Skeletal muscle tissue (tissue), 4 donors: ENCODE results near the gene SH2D4B. TPM values are rescaled to one million over a fixed set of nuclear protein-coding genes. Genes with fewer than 3 reads are reported as not detected.

Experiments
- H3K27ac ChIP-seq: one replicate; pipeline ENCODE4 v1.7.0; 2013; ENCODE audit warnings: mild to moderate bottlenecking, low read depth, low read length, inconsistent platforms
- H3K27me3 ChIP-seq, 3 donors: one replicate each; pipeline ENCODE4 v1.7.0; 2013; ENCODE audit warnings: low read length in 3 of 3; ENCODE audit not compliant: control insufficient read depth in 3 of 3, insufficient read depth in 3 of 3
- H3K36me3 ChIP-seq, 3 donors: one replicate each; pipeline ENCODE4 v1.7.0; 2013; ENCODE audit warnings: low read length in 3 of 3; ENCODE audit not compliant: control insufficient read depth in 3 of 3, insufficient read depth in 3 of 3
- H3K4me1 ChIP-seq, 3 donors: one replicate each; pipeline ENCODE4 v1.7.0; 2013; ENCODE audit warnings: low read length in 3 of 3, mild to moderate bottlenecking in 3 of 3; ENCODE audit not compliant: control insufficient read depth in 3 of 3, insufficient read depth in 3 of 3
- H3K4me3 ChIP-seq, 3 donors: one replicate each; pipeline ENCODE4 v1.7.0; 2013; ENCODE audit warnings: low read length in 3 of 3
- H3K9ac ChIP-seq, 3 donors: one replicate each; pipeline ENCODE4 v1.7.0; 2013; ENCODE audit warnings: low read length in 3 of 3, mild to moderate bottlenecking in 3 of 3, moderate library complexity in 2 of 3, low read depth in 1 of 3
- H3K9me3 ChIP-seq, 3 donors: one replicate each; pipeline ENCODE4 v1.7.0; 2013; ENCODE audit warnings: low read length in 3 of 3; ENCODE audit not compliant: control insufficient read depth in 3 of 3
- total RNA-seq: library from RNA; depleted of rRNA; stranded (reverse); fragments of >200 nt; gene quantifications from one replicate; pipeline ENCODE4 v1.2.3, GENCODE V29; 2014
- donor health status: Osteomylitis.

Gene SH2D4B
- total RNA-seq, 1 donor from 2014 or later, result under 0.01 TPM

DNA sequence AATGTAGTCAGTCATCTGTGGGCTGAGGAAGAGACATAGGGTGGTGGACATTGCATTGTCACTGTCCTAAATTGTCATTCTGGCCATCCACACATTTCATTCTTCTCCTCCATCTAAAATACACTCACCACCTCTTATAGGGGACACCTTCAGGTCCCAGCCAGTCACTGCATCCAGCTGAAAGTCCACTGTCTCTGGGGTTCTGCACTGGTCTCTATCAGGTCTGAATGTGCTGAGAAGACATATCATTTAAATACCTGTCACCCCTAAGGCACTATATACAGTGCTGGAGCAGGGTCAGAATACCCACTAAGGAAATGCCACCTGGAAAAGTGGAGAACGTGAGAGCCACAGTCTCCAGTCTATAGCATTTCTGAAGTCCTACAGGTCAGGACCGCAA lies 29.6 kb downstream of the SH2D4B start:
- Histone ChIP-seq H3K9me3 (no peaks in the 10 kb centered on the region), H3K4me3 (no peak overlapping the region), H3K4me1 (no peaks in the 10 kb centered on the region)

DNA sequence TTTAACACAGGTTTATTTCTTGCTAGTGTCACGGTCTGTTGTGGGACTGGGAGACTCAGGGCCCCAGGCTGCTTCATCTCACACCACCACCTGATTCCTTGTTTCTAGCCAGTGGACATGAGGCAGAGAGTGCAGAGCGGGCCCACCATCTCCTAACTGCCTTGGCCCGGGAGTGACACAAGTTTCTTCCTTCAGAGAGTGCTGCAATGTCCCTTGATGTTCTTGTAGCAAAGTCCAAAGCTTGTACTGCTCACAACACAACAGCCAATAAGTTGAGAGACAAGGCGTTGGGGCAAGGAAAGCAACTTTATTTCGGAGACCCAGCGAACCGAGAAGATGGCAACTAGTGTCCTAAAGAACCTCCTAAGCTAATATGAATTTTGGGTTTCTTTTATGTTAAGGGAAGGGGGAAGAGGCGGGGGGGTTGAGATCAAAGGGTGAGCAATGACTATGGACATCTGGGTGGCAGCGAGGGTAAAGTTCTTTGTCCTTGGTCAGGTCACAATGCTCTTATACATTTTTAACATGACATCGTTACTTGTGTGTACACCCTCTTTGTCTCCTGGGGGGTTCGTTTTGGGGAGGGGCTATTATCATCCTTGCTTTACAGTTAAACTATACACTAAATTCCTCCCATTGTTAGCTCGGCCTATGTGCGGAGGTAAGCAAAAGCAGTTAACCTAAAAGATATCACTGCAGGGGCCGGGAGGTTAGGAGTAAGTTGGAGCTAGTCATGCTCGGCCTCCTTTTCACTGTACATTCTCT lies 31.6 kb downstream of the SH2D4B start:
- Histone ChIP-seq H3K4me3 (no peak overlapping the region), H3K9me3 (no peaks in the 10 kb centered on the region), H3K27ac (no peak overlapping the region), H3K36me3 (no peaks in the 10 kb centered on the region), H3K9ac (no peak overlapping the region), H3K27me3 (peaks cover 0 to 18% (median 0%) of the 10 kb centered on the region in 3 donors), H3K4me1 (no peaks in the 10 kb centered on the region)

More for the DNA sequence above, 29.6 kb downstream of the SH2D4B start:
- H3K27ac ChIP-seq, result no peak overlapping the region
- no peak overlapping the region for H3K9ac ChIP-seq
- peaks cover 0 to 18% (median 0%) of the 10 kb centered on the region in 3 donors for H3K27me3 ChIP-seq
- H3K36me3 ChIP-seq, result no peaks in the 10 kb centered on the region

DNA sequence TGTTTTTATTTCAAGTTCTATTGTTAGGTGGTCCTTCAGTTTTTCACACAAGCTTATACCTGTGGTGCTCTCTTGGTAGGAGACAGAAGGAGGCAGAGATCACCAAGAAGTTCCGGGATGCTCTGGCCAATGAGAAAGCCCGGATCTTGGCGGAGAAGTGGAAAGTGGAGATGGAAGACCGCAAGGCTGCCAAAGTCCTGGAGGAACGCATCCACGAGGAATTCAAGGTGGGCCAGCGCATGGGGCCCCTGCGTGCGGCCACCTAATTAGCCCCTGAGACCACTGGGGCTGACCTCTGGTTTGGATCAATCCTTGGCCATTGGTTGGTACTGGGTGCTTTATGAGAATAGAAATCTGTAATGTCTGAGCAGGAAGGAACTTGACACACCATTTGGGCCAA lies 33.6 kb downstream of the SH2D4B start:
- Histone ChIP-seq H3K4me1 (no peaks in the 10 kb centered on the region), H3K36me3 (no peaks in the 10 kb centered on the region), H3K9ac (no peak overlapping the region), H3K4me3 (no peak overlapping the region), H3K9me3 (peaks cover 0 to under 1% (median 0%) of the 10 kb centered on the region in 3 donors), H3K27me3 (peaks cover 0 to 18% (median 0%) of the 10 kb centered on the region in 3 donors), H3K27ac (no peak overlapping the region)

DNA sequence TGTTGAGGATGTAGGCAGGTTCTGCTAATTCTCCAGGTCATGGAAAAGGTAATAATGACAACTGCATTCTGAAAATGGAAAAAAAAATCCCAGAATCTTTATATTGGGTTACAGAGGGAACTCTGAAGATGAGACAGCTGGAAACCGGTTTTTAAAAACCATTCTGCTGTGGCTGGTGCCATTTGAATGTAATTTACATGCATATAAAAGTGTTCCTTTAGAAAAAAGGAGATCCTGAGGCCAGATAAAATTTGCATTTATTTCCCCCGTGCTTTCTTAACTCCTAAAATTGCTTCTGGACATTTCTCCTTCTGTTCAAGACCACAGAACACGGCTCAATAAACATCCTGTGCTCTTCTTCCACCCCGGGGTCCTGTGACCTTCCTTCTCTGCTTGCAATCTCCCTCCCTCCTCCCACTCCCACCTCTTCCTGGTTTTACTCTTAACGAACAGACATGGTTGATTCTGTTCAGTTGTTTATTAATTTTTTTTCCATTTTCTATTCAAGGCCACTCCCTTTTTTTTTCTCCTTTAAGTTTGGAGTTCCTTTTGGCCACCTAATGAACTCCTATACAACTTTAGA lies 41.6 kb downstream of the SH2D4B start:
- no peak overlapping the region for H3K4me3 ChIP-seq
- peaks cover 0 to 6% (median 0%) of the 10 kb centered on the region in 3 donors for H3K9me3 ChIP-seq
- H3K36me3 ChIP-seq, result no peaks in the 10 kb centered on the region
- no peak overlapping the region for H3K9ac ChIP-seq
- no peaks in the 10 kb centered on the region for H3K4me1 ChIP-seq
- H3K27me3 ChIP-seq, result no peaks in the 10 kb centered on the region
- no peak overlapping the region for H3K27ac ChIP-seq

DNA sequence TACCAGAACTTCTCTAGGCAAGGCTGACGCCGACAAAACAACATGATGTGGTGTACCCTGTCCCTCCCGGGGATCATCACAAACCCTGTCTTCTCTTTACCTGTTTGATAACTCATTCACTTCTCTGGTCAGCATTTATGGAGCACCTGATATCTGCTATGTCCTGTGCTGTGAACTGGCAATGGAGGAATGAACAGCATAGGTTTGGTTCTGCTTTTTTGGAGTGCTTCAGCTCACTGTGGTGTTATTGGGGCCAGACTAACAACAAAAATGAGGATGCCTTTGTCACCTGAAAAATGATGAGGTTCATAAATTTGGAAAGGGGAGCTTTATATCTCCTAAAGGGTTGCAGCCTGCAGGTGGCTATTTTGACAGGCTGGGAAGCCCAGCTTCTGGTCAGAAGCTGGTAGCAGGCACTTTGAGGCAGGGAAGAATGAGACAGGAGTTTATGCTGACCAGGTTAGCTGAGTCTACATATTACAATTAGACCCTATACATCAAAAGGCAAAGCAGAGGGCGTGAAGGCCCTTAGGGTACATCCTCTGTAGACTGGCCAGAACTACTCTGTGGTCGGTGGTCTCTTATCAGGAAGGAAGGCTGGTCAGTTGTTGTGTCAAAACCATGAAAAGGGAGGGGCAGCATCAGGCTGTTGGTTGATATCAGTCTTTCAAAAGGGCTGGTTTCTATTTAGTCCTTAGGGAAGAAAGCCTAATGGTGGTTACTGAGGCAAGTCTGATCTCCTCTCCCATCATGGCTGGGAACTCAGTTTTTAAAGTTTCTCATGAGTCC lies 42.3 kb downstream of the SH2D4B start:
- peaks cover 0 to 2% (median 0%) of the 10 kb centered on the region in 3 donors for H3K27me3 ChIP-seq
- H3K4me1 ChIP-seq, result no peaks in the 10 kb centered on the region
- H3K36me3 ChIP-seq, result no peaks in the 10 kb centered on the region
- H3K9me3 ChIP-seq, result peaks cover 0 to 6% (median 0%) of the 10 kb centered on the region in 3 donors
- no peak overlapping the region for H3K27ac ChIP-seq
- H3K9ac ChIP-seq, result no peak overlapping the region
- no peak overlapping the region for H3K4me3 ChIP-seq

DNA sequence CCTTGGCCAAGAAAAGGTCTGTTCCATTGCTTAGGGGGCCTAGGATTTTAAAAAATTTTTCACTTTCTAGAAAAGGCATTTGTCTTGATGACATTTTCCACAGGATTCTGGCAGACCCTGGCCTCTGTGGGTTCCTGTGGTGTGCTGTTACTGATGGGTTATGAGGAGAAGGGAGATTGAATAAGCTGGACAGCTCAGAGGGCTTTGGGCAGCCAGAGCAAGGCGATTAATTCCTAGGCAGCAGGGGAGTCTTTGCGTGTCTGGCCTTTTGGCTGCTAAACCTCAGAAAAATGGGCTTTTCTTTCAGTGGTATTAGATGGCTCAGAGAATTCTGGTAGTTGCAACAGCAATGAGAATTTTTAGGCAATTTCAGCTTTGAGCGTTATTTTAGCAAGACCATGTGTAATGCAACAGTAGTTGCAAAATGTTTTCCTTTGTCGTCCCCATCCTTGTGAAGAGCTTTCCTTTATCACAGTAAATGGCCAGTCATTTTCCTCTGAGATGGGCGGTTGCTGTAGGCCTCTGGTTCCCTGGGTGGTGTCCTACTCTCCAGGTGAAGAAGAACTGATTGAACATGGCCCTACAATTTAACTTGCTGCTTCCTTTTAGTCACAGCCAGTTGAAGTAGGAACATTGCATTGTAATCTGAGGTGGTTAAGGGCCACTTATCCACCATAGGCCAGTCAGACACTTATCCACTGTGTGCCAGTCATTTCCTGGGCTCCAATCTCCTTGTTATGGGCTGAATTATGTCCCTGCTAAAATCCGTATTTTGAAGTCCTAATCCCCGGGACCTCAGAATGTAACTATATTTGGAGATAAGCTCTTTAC lies 43.2 kb downstream of the SH2D4B start:
- H3K36me3 ChIP-seq, result no peaks in the 10 kb centered on the region
- H3K4me3 ChIP-seq, result no peak overlapping the region
- no peak overlapping the region for H3K27ac ChIP-seq
- H3K9me3 ChIP-seq, result peaks cover 0 to 6% (median 0%) of the 10 kb centered on the region in 3 donors
- peaks cover 0 to 2% (median 0%) of the 10 kb centered on the region in 3 donors for H3K27me3 ChIP-seq
- no peak overlapping the region for H3K9ac ChIP-seq
- no peaks in the 10 kb centered on the region for H3K4me1 ChIP-seq

DNA sequence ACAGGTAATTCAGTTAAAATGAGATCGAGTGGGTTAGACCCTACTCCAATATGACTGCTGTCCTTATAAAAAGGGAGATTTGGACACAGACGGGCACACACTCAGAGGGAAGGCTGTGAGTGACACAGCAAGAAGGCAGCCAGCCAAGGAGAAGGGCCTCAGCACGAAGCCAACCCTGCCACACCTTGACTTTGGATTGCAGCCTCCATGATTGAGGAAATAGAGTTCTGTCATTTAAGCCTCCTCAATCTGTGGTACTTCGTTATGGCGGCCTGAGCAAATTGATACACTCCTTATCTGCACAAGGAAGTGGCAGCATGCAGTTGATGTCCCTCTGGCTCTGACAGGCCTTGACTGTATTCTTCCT lies 43.8 kb downstream of the SH2D4B start:
- peaks cover 0 to 2% (median 0%) of the 10 kb centered on the region in 3 donors for H3K27me3 ChIP-seq
- H3K9me3 ChIP-seq, result peaks cover 0 to 5% (median 0%) of the 10 kb centered on the region in 3 donors
- H3K27ac ChIP-seq, result no peak overlapping the region
- no peak overlapping the region for H3K4me3 ChIP-seq
- H3K9ac ChIP-seq, result no peak overlapping the region
- no peaks in the 10 kb centered on the region for H3K4me1 ChIP-seq
- no peaks in the 10 kb centered on the region for H3K36me3 ChIP-seq

DNA sequence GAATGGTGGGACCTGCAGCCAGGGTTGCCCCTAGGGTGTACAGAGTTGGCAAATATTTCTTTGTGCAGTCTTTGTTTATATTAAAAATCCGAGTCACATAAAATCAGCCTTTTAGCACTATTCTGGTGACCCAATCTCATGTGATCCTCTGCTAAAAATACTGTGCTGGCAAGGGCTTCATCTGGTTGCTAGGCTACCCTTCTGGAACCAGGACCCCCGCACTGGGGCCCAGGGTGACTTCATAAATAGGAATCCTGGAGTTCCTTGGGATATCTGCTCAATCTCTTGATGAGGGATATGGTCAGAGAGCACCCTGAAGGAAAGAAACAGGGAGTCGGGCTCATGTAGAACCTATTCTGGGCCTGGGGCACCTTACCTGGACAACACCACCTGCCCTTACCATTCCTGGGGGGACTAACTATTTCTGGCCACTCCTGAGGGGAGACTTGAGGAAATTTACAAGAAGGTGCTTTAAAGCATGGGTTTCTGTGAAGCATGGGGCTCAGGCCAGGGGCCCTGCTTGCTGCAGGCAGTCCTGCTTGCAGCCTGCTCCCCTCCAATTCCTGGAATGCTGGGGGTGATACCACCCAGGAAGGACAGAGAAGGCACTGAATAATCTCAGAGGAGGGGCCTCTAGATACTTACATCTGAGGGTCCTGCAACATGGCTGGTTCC lies 44.7 kb downstream of the SH2D4B start:
- Histone ChIP-seq H3K9ac (no peak overlapping the region), H3K36me3 (no peaks in the 10 kb centered on the region), H3K27ac (no peak overlapping the region), H3K4me1 (no peaks in the 10 kb centered on the region), H3K4me3 (no peak overlapping the region), H3K27me3 (peaks cover 0 to 2% (median 0%) of the 10 kb centered on the region in 3 donors), H3K9me3 (no peaks in the 10 kb centered on the region)

DNA sequence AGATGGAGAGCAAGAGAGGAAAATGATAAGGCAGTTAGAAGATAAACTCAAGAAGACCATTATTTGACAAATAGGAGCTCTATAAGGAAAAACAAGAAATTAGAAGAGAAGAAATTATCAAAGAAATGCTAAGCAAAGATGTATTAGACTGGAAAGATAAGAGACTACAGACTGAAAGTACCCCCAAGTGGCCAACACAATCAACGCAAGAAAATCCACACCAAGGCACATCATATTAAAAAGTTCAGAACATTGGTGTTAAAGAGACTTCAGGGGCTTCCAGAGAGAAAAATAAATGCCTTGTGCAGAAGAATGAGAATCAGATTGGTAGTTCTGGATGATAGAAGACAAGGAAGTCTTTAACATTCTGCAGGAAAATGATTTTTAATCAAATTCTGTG lies 46.0 kb downstream of the SH2D4B start:
- Histone ChIP-seq H3K4me3 (no peak overlapping the region), H3K36me3 (no peaks in the 10 kb centered on the region), H3K27me3 (peaks cover 0 to 5% (median 0%) of the 10 kb centered on the region in 3 donors), H3K4me1 (no peaks in the 10 kb centered on the region), H3K27ac (no peak overlapping the region), H3K9ac (no peak overlapping the region), H3K9me3 (no peaks in the 10 kb centered on the region)
